Astrocyte of the spinal cord (primary cell): ENCODE measurements around the gene SERAC1.
A peak's percentile ranks its signal among the peaks of the same experiment; 100 is the strongest.

ENCODE experiments used
- DNase-seq: peaks from one replicate; pipeline ENCODE4 v3.0.0; 2011; ENCODE audit warnings: low read depth, low spot score
- H3K4me3 ChIP-seq: 2 replicates; pipeline ENCODE4 v1.5.1; 2011; ENCODE audit warnings: low read depth, mild to moderate bottlenecking, low read length, moderate library complexity
- in situ Hi-C: cut with HindIII; loops from 2 replicates; pipeline ENCODE4 v1.10.0; 2017; ENCODE audit warnings: low sequenced_read_pairs
- TF ChIP-seq, protein P1 (sequence below): IDR thresholded peaks from 2 replicates; pipeline ENCODE4 v1.5.1; 2012; ENCODE audit warnings: low read depth, mild to moderate bottlenecking, low read length, inconsistent platforms

SERAC1 gene

DNA sequence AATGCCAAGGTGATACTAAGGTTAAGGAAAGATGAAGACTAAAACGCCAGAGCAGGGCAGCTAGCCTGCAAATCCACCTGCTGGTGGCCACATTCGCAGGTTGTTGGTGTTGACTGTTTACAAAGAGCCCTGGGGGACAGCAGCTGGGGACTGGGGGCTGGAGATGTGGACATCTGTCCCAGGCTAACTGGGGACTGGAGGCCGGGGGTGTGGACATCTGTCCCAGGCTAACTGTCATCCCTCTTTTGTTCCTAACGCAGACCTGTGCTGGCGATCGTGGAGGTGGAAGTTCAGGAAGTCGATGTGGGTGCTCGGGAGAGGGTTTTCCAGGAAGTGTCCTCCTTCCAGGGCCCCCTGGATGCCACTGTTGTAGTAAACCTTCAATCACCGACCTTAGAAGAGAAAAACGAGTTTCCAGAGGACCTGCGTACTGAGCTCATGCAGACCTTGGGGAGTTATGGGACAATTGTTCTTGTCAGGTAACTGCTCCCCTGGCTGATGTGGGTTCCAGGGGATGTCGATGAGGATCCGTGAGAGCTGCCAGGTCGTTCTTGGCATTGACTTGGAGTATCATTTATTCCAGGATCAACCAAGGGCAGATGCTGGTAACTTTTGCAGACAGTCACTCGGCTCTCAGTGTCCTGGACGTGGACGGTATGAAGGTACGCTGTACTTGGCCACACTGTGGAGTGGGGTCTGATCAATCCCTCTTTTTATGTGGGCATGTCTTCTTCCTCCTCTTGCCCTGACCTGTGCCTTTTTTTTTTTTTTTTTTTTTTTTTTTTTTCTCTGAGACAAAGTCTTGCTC is 87.0 kb downstream of the SERAC1 start:
- in situ Hi-C loops, result no loop called here
- TF ChIP-seq, protein P1, sequence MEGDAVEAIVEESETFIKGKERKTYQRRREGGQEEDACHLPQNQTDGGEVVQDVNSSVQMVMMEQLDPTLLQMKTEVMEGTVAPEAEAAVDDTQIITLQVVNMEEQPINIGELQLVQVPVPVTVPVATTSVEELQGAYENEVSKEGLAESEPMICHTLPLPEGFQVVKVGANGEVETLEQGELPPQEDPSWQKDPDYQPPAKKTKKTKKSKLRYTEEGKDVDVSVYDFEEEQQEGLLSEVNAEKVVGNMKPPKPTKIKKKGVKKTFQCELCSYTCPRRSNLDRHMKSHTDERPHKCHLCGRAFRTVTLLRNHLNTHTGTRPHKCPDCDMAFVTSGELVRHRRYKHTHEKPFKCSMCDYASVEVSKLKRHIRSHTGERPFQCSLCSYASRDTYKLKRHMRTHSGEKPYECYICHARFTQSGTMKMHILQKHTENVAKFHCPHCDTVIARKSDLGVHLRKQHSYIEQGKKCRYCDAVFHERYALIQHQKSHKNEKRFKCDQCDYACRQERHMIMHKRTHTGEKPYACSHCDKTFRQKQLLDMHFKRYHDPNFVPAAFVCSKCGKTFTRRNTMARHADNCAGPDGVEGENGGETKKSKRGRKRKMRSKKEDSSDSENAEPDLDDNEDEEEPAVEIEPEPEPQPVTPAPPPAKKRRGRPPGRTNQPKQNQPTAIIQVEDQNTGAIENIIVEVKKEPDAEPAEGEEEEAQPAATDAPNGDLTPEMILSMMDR, result no peak
- no peak for DNase-seq
- H3K4me3 ChIP-seq, result no peak overlapping the region

DNA sequence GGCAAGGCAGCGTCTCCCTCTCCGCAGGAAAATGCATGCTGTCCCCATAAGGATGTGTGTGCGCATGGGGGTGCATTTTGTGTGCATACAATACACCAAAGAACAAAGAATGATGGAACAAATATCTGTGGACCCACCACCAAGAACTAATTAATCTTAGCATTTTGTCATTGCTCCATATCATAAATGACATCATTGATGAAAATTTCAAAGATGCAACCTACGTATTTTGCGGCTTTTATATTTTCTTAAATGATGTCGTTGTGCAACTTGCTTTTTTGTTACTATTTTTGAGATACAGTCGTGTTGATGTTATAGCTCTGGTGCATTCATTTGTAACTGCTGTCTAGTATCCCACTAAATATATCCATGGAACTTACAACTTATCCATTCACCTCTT is 89.7 kb downstream of the SERAC1 start:
- no peak overlapping the region for H3K4me3 ChIP-seq
- in situ Hi-C loops, result no loop called here
- DNase-seq, result no peak
- TF ChIP-seq, protein P1, result no peak

DNA sequence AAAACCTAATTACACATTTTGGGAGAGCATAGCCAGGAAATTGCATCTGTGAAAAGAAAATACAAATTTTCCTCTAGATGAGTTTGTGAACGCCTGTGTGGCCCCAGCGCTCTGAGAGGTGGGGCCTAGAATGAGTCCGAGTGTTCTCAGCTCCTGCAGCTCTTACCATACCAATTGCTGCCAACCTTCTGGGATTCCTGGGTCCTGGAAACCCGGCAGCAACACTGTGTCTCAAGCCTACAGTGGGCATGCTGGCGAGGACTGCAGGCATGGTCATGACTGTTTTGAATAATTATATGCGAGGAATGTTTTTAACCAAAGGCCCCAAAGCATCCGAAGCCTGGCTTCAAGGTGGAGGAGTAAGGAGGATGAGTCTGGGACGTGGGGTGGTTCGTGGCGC is 90.4 kb downstream of the SERAC1 start:
- DNase-seq, result no peak
- TF ChIP-seq, protein P1, result no peak
- no peak overlapping the region for H3K4me3 ChIP-seq
- in situ Hi-C loops, result no loop called here

DNA sequence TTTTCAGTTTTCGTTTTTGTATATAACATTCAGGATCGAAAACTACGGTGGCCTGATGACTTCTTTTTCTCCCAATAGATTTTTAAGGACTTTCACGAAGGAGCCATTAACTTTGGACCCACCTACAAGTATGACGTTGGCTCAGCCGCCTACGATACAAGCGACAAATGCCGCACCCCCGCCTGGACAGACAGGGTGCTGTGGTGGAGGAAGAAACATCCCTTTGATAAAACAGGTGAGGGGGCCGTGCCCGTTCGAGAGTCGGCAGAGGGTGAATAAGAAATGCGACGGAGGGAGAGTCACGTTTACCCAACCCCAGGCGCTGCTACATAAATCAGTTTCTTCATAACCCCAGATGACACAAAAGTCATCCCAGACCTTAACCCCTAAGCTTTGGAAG is 91.5 kb downstream of the SERAC1 start:
- no peak overlapping the region for H3K4me3 ChIP-seq
- no peak for DNase-seq
- in situ Hi-C loops, result no loop called here
- TF ChIP-seq, protein P1, result no peak

DNA sequence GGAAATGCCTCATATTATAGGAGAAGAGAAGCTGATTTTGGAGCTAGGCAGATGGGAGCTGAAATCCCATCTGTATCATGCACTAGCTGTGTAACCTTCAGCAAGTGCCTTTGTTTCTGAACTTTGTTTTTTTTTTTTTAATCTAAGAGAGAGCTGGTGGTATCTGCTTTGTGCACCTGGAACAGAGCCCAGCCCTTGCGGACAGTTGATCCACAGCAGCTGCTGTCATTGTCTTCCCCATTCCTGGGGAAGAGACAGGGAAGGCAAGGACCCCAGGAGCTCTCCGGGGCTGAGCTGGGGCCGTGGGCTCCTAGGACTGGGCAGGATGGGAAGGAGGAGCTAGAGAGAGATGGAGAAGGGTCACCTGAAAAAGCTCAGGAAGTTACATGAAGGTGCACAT is 94.3 kb downstream of the SERAC1 start:
- TF ChIP-seq, protein P1, result no peak
- in situ Hi-C loops, result no loop called here
- no peak for DNase-seq

DNA sequence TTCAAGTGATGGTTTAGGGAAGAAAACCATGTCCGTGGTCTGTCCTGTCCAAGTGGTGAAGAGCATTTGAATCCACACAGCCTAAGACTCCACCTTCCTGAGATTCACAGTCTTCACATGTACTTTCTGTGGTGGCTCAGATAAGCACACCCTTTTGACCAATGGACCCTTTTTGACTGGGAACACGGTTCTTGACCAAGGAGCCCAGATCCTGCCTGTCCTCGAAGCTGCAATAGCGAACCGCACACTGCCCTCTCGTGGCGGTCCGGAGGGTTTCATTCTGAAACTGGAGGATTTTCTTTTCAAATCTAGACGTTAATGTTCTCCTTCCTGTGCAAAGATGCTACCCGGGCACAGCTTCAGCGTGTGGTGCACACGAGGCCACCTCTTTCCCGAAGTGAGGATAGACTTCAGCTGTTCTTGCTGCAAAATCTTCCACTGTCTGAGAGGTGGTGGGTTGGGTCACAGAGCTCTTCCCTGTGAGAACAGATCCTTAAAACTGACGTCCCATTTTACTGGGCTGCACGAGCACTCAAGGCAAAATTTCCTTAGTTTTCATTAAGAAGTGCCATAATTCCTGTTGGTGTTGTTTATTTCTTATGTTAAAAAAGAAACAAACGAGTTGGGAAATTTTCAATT is 95.9 kb downstream of the SERAC1 start:
- TF ChIP-seq, protein P1, result peak; percentile 74
- H3K4me3 ChIP-seq, result no peak overlapping the region
- in situ Hi-C loops, result no loop called here
- peak; percentile 79 for DNase-seq

More for the DNA sequence above, 94.3 kb downstream of the SERAC1 start:
- no peak overlapping the region for H3K4me3 ChIP-seq
